ENCODE results near the gene NR2F2.

The NR2F2 gene

DNA sequence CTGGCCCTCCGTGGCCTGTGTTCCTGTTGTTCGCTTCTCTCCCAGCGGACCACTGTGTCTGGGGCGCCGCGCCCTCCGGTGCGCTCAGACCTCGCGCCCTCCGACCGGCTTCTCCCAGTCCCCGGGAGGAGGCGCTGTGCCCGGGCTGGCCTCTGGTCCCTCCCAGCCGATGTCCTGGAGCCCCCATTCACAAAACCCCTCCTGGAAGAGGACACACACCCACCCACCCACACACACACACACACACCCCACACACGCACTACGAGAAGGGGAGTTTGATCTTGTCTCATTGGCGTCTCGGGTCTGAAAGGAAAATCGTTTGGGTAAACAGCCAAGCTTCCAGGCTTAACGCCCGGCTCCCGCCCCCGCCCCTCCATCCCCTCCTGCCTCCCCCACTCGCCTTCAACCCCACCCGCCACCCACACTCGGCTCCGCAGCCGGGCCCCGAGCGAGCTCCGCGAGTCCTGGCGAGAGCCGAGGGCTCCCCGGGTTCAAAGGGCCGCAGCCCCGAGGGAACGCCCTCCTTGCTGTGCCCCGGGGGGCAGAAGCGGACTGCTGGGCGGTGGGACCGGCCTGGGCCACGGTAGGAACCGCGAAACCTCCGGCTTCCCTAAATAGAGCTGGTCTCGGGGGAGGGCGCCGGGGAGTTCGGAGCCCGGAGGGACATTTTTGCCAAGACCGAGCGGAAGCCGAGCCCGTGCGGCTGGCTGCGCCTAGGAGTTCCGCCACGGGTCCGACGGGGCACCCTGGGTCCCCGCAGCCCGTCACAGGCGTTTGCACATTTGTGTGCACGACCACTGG lies 23.6 kb downstream of the NR2F2 start:
- peak; percentile 73 for DNase-seq (ENCODE audit: low spot score)

DNA sequence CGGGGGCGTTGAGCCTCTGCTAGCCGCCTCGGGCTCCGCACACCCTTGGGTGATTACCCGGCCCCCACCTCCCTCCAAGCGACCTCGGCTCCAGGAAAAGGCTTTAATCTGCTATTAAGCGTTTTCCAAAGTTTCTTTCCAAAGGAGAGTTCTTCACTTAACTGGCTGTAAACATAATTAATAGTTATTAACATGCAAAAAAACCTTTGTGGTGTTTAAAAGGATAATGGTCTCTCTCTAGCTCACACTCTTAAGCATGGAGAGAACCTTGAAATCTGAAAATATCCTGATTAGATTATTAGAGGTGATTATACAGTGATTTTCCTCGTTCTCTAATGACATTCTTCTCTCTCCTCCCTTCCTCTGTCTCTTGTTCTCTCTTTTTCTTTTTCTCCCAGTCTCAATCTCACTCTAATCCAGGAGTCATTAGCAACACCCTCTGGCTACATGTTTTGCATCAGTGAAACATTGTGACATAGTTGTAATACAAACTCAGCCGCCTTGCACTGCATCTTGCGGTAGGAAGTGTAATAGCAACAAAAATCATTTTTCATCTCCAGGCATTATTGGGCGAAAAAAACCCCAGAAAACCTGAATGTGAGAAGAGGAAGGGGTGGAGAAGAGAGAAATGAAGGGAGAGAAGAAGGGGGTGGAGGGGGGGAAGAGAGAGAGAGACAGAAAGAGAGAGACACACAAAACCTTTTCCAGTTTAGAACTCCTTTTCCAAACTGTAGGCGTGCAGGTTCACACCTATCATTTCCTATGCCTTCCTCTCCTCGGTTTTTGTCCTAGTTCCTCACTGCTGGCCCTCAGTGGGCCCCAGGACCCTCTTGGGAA lies 24.4 kb downstream of the NR2F2 start:
- peak; percentile 68 for DNase-seq (ENCODE audit: low spot score)

DNA sequence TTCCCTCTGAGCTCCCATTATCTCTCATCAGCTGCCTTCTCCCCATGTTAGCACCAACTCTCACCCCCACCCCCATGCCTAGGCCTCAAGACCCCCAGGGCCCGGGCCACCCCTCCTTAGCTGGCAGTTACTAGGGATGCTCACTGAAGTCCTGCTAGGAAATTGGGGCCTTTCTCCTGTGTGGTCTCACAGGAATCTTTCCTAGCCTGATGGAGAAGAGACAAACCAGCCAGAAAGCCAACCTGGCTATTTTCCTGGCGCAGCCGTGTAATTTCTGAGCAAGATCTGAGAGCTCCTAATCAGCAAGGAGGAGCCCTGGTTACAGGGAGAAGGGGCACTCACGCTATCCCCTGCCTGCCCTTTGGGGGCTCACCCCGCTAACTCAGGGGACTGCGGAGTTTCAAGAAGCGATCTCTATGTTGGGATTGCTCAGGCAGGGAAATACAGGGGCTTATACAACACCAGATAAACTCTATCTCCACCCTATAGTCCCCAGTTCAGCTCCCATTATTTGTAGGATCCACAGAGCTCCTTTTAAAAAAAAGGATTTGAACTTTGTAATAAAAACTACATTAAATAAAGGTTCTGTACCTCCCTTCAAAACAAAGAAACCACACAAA lies 25.2 kb downstream of the NR2F2 start:
- DNase-seq (ENCODE audit: low spot score): no peak

DNA sequence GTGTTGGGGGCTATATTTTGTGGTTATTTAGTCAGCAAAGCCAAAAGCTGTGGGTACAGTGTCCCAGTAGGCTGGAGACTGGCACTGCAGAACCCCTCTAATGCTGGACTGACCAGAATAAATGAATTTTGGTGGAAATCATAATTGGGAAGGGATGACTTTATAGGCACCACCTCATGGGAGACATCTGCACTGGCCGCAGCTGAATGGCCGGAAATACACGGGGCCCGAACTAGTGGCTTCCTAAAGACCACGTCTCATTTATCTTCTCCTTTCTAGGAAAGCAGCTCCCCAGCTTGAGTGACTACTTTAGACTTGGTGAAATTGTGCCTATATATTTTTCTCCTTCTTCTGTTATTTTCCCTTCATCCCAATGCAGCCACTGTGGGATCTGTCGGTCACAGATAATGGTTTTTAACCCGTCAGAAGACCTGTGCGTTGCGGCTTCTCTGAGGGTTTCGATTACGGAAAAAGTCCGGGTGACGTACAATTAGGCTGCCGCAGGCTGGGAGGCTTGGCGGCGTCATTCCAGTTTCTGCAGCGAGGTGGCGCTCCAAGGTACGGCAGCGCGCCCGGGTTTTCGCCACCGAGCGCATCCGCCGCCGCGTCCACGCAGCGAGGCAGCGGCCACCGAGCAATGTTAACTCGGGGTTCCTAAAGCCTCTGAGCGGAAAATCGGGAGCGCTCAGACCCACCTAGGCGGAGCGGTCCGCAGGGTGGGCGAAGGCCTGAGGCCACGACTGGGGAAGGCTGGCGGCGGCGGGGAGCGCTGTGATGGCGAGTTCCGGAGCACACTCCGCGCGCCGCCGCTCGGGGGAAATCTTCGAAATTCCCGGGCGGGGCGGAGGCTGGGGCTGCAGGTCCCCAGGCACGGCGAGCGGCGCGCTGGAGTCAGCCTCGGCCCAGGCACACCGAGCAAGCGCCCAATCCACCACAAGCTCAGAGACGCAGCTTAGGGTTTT lies 26.3 kb downstream of the NR2F2 start:
- DNase-seq (ENCODE audit: low spot score): peak; percentile 73

DNA sequence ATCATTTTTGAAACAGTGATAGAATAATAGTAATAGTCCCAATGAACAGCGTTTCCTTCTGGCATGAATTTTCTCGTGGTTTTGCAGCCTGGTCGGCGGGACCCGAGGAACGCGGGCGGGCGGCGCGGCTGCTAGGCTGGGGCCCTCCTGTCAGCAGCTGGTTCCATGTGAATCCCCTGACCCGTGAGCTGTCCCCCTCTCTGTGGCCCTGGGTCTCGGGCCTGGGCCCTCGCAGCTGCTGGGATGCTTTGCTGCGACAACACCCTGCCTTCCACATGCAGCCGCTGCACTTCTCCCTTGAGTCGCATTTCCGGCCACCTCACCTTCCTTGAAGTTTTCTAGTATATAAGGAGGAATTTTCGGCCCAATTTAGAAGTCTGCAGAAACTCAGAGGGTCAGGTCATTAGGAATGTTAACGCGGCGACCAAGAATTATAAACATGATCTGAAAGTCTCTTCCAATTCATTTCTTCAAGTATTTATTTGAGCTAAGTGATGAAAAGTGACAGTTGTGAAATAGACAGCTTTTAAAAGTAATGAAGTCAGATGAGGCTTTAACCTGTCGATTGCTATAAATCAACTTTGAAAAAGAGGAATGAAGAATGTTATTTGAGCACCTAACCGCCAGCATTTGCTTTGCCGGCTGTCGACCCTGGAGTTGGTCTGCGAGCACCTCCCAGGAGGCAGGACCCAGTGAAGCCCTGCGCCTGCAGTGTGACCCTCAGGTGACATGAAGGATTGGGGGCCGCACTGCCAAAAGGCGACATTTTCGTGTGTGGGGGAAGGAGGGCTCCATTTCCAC lies 27.7 kb downstream of the NR2F2 start:
- DNase-seq (ENCODE audit: low spot score): no peak

DNA sequence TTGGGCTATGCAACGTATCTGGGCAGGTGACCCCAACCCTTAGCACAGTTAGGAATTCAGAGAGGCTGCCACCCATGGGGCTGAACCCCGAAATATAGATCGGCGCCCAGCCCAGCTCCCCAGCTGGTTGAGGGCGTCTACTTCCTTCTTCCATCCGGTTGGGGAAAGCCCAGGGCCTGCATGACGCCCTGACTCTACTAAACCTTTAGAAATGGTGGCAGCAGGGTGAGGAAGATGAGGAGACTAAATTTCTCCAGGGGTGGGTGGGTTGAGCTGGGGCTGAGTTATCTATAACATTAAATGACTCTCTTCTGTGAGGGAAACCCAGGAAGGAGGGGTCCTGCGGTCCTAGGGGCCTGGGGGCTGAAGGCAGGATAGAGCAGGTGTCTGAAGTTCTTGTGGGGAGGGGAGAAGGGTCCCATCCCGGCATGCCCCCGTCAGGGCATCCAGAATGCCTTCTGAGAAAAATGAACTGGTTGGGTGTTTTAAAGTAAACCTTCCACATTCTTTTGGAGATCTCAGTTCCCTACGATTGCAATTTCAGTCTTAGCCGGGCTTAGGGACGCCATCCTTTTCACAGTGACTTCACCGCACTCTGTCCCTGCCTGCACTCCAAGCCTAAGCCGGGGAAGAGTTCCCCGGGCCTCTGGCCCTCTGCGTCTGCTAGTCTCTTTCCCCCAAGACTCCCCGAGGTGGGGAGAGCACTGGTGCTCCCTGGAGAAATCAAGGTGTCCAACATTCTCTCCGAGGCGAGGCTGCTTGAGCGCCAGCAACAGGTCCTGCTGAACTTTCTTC lies 28.5 kb downstream of the NR2F2 start:
- no peak for DNase-seq (ENCODE audit: low spot score)

DNA sequence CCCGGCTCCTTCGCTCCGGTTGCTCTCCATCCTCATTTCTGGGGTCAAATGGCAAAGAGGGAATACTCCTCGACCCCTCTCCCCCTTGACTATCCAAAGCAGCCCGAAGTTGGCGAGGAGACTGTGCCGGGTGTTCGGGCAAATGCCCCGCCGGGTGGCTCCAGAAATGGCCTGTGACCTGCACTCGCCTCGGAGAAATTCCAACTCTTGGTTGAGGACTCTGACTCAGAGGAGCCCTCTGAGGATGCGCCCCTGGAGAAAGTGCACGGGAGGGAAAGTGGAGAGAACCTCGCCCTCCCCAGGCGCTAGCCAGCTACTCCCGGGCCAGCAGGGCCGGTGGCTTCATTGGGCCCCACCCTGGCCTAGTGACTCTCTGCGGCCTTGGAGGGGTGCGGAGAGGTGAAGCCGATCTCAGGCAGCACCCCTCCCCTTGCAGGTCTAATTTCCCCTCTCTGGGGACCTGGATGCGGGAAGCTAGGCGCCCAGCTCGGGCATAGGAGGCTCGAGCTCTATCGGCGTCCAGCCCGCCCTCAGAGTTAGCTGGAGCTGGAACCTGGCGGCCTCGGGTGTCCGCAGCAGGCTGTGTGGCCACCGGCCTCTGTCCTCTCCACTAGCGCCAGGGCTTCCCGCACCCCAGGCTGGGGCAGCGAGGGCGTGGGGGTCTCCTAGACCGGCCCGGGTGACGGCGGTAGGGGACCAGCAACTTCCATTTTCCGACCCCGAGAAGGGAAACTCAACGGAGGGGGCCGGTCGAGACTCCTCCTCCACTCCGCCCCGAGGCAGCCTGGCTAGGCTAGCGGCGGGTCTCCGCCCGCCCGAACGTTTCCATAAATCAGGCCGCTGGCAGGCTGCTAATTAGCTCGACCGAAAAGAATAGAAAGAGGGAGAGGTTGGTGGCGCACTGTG lies 29.4 kb downstream of the NR2F2 start:
- DNase-seq (ENCODE audit: low spot score): no peak

DNA sequence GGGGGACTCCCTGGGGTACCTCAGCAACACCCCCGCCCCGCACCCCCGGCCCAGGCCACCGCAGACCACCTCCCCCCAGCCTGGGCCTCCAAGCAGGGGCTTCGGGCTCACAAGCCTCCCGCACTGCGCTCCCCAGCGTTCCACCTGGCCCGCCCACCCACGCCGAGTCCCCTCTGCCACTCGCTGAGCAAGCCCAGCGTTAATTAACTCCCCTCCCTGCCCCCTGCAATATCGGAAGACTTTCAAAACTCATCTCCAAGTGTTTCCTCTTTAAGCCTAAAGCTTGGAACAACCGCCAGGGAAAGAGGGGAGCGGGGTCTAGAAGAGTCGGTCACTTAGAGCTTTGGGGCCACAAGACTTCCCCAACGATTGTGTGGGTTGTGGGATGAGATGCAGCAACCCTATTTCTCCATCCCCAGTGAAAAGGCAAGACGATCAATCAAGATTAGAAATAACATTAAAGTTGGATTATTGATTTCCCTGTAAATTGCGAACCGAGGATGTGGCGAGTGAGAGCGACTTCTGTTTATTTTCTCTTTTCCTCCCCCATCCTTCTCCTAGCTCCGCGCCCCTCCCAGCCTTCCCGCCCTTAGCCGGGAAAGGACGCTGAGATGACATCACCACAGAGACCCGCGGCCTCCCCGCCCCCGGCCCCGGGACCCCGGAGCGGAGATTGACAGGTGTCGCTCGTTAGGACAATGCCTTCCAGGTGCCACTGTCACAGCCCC lies 30.2 kb downstream of the NR2F2 start:
- no peak for DNase-seq (ENCODE audit: low spot score)

DNA sequence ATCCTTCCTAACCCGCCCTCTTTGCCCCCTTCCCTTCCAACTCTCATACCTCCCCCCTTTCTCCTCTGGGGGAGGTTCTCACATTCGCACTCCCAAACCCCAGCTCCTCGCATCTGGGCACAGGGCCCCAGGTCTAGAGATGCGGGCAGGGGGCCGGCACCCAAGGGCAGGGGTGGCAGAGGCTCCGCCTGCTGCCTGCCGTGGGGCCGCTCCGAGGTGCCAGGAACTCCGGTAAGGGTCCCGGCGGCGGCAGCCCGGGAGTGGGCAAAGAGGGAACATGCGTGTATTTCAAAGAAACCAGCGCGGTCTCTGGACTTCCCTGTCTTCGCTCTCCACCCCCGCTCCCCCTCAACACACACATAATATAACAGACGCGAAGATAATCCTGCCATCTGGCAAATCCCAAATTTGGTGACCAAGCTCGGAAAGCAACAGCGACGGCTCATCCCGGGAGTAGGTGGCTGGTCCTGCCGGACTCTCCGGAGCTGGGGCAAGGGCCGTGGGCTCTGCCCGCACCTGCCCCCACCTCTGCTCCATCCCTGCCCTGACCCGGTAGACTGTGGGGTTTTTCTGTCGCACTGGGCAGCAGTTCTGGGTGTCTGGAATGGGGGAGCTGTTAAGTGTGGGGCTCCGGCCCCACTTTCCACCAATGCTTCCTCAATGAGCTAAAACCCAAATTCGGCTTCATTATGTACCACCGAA lies 31.0 kb downstream of the NR2F2 start:
- DNase-seq (ENCODE audit: low spot score): no peak

DNA sequence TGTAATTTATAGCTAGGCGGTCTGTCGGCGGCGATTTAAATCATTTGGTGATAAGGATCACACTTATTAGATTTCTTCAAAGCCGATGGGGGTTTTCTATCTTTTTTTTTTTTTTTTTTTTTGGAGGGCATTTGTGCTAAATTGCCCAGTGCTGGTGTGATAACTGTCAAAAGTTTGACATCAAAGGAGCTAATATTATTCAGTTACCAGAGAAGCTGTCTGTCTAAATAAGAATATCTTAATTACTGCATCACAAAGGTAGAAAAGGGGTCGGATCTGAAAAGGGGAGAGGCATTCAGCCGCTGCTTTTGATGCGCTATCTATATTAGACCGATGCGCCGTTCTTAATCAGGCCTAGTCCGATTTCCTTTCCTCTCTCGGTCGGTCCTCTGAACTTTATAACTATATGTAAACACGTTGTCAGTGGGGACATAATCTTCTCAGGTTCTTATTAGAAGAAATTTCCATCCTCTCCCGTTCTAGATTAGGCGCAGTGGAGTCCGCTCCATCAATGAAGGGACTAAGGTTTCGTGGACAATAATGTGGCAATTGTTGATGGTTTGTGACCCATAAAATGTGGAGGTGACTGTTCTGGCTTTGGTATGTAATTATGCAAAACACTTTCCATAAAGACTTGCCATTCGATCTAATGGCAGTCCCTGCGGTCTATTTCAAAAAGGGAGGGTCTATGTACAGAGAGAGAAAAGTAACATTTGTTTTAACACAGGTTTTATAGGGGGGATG lies 31.7 kb downstream of the NR2F2 start:
- DNase-seq (ENCODE audit: low spot score): no peak

DNA sequence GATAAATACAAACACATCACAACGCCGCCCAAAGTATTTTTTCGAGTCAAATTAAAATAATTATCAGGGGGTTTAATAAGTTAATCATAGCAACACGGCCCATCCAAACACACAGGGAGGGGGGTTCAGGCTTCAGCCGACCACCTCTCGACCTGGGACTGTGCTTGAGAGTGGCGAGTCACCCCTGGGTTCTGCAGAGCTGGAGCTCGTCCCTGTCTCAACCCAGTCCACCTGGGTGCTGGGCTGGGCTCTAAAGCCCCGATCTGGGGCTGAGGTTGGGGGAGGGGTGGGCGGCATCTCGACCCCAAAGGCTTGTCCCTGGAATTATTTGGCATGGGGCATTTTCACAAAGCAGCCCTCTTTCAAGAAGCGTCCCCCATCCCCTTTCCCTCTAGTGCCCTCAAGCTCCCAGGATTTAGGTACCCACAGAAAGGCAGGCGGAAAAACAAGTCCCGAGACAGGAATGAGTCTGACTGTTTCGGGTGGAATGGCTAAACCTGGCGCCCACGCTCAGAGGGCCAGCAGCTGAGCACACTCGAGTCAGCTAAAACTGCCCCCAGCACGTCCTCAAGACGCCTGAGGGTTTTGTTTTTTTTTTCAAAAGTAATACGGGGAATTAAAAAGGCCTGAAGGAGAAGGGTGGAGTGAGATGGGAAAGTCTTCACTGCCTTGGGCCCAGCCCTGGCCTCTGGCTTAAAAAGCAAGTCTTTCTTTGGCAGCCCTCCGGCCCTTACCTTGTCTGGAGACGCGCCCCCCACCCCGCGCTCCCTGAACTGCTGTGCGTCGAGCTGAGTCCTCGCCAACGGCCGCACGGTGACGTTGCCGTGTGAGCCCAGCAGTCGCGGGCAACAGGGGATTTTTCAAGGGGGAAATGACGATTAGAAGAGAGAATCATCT lies 32.5 kb downstream of the NR2F2 start:
- DNase-seq (ENCODE audit: low spot score): no peak

DNA sequence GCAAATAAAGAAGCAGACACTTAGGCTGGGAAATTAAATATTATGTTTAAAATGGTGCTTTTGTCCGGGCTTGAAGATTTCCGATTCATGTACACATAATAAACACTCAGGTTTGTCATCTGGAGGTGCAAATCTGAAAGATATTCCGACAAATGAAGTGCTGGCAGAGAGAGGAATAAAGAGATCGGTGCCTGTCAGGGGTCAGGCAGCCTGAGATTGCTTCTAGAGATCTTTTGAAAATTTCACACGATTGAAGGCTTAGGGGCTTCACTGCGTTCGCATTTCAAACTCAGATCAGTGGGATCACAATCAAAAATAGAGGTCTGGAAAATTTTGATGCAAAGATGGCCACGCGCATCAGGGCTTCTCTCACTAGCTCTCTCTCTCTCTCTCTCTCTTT lies 33.2 kb downstream of the NR2F2 start:
- DNase-seq (ENCODE audit: low spot score): no peak

DNA sequence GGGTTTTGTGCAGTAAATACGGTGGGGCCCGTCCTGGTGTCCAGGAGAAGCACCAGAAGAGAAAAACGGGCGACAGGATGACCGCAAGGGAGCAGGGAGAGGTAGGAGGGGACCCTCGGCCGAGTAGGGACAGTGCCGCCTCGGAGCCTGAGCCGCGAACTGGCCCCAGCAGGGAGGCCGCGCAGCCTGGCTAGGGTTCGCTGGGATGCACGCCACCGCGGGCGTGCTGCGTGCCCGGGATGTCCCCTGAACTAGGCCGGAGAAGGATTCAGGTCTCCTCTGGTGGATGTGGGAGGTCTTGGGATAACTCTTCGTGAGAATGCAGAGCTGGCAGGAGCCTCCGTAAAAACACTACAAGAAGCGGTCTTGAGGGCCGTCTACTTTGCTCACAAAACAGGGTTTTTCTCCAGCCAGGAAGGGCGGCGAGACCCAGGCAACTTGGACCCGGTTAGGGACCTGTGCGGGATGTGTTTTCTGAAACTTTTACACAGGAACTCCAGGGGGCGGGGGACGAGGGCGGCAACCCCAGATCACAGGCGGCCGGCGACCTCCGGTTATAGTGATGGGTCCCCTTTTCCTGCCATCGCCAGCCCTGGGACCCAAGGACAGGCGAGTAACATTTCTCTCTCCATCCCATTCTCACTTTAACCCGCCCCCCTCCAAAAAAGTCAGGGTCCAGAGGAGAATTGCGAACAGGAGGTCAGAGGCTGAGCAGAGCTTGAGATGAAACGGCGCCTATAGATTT lies 35.5 kb downstream of the NR2F2 start:
- no peak for DNase-seq (ENCODE audit: low spot score)

DNA sequence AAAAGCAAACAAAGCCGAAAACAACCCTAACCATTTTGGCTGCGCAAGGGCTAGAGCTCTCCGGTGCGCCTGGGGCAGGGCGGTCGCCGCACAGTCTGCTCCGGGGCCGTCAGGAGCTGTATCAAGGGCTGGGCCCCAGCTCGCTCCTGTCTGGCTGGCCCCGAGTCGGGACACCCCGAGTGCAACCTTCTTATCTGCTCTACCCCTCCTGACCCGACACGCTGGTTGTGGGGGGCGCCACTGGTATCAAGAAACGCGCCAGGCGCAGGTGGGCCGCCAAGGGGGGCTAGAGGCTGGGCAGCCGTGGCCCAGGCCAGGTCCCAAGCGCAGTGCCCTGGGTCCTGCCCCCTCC lies 36.0 kb downstream of the NR2F2 start:
- no peak for DNase-seq (ENCODE audit: low spot score)
